Neural cell (in vitro differentiated cells): ENCODE data around the gene RUSC1. TPM values are rescaled to one million over a fixed set of nuclear protein-coding genes. Genes with fewer than 3 reads are reported as not detected.

Experiments used
- H2AFZ ChIP-seq: fragments of 200-600, 300-800 bp; sonication (generic), shearing (Covaris generic); 2 replicates; pipeline ENCODE4 v1.6.0; 2014; ENCODE audit warnings: low read depth, mild to moderate bottlenecking, antibody characterized with exemption, low read length, moderate library complexity
- H3F3A ChIP-seq: fragments of 200-600 bp; shearing (Covaris generic); 2 replicates; pipeline ENCODE4 v1.6.1; 2016; ENCODE audit warnings: mild to moderate bottlenecking, moderate library complexity, mixed read lengths, antibody characterized with exemption, low read length; ENCODE audit not compliant: insufficient read depth, poor library complexity, severe bottlenecking
- H3K27ac ChIP-seq: fragments of 200-600, 300-800 bp; sonication (generic), shearing (Covaris generic); 2 replicates; pipeline ENCODE4 v1.5.1; 2014; ENCODE audit warnings: mild to moderate bottlenecking, low read length, moderate library complexity
- H3K27me3 ChIP-seq: fragments of 300-800, 200-600 bp; sonication (generic), shearing (Covaris generic); 2 replicates; pipeline ENCODE4 v1.6.0; 2014; ENCODE audit warnings: mild to moderate bottlenecking, low read depth, low read length, moderate library complexity; ENCODE audit not compliant: insufficient read depth
- H3K36me3 ChIP-seq: fragments of 300-800, 200-600 bp; sonication (generic), shearing (Covaris generic); 2 replicates; pipeline ENCODE4 v1.5.1; 2014; ENCODE audit warnings: mild to moderate bottlenecking, antibody characterized with exemption, low read length, moderate library complexity; ENCODE audit not compliant: insufficient read depth
- H3K4me2 ChIP-seq: fragments of 300-800, 200-600 bp; sonication (generic), shearing (Covaris generic); 2 replicates; pipeline ENCODE4 v1.6.0; 2014; ENCODE audit warnings: mild to moderate bottlenecking, low read length
- H3K4me3 ChIP-seq: fragments of 300-800, 200-600 bp; sonication (generic), shearing (Covaris generic); 2 replicates; pipeline ENCODE4 v1.5.1; 2014; ENCODE audit warnings: mild to moderate bottlenecking, low read length, moderate library complexity
- H3K79me2 ChIP-seq: fragments of 200-600 bp; shearing (Covaris generic); replicated peaks from 2 replicates; pipeline ENCODE4 v1.6.0; 2014; ENCODE audit warnings: mild to moderate bottlenecking, low read length, moderate library complexity; ENCODE audit not compliant: insufficient read depth
- H3K9ac ChIP-seq: fragments of 300-800, 200-600 bp; sonication (generic), shearing (Covaris generic); 2 replicates; pipeline ENCODE4 v1.6.1; 2016; ENCODE audit warnings: mild to moderate bottlenecking, low read length, mixed read lengths
- H3K9me2 ChIP-seq: fragments of 200-600 bp; shearing (Covaris generic); 2 replicates; pipeline ENCODE4 v1.6.1; 2016; ENCODE audit warnings: mild to moderate bottlenecking, low read length, mixed read lengths; ENCODE audit not compliant: insufficient read depth
- H3K9me3 ChIP-seq: fragments of 200-600, 300-800 bp; sonication (generic), shearing (Covaris generic); 2 replicates; pipeline ENCODE4 v1.6.1; 2016; ENCODE audit warnings: mild to moderate bottlenecking, mixed run types, low read length, moderate library complexity, mixed read lengths
- H4K20me1 ChIP-seq: fragments of 200-600 bp; shearing (Covaris generic); 2 replicates; pipeline ENCODE4 v1.6.1; 2016; ENCODE audit warnings: mild to moderate bottlenecking, mixed run types; ENCODE audit not compliant: insufficient read depth
- CTCF ChIP-seq: fragments of 450-650 bp; IDR thresholded peaks from 2 replicates; pipeline ENCODE4 v1.5.1; 2014; ENCODE audit warnings: antibody characterized with exemption, mild to moderate bottlenecking, moderate library complexity; ENCODE audit not compliant: poor library complexity, severe bottlenecking
- EP300 ChIP-seq: fragments of 450-650 bp; conservative IDR thresholded peaks from 2 replicates; pipeline ENCODE4 v1.6.1; 2014; ENCODE audit warnings: antibody characterized with exemption, mild to moderate bottlenecking, moderate library complexity; ENCODE audit not compliant: poor library complexity, severe bottlenecking
- MXI1 ChIP-seq: fragments of 450-650 bp; conservative IDR thresholded peaks from 2 replicates; pipeline ENCODE4 v1.6.1; 2014; ENCODE audit warnings: antibody characterized with exemption, mild to moderate bottlenecking; ENCODE audit not compliant: poor library complexity, severe bottlenecking
- POLR2AphosphoS5 ChIP-seq: IDR thresholded peaks from 2 replicates; pipeline ENCODE4 v1.6.1; 2012
- RAD21 ChIP-seq: fragments of 450-650 bp; conservative IDR thresholded peaks from 2 replicates; pipeline ENCODE4 v1.6.1; 2014; ENCODE audit warnings: antibody characterized with exemption, mild to moderate bottlenecking, moderate library complexity
- REST ChIP-seq: IDR thresholded peaks from 2 replicates; pipeline ENCODE4 v1.6.1; 2012; ENCODE audit warnings: borderline replicate concordance
- SMC3 ChIP-seq: fragments of 450-650 bp; conservative IDR thresholded peaks from 2 replicates; pipeline ENCODE4 v1.6.1; 2014; ENCODE audit warnings: antibody characterized with exemption, mild to moderate bottlenecking, moderate library complexity; ENCODE audit not compliant: poor library complexity
- TAF1 ChIP-seq: IDR thresholded peaks from 2 replicates; pipeline ENCODE4 v1.6.1; 2012; ENCODE audit warnings: low read depth
- polyA plus RNA-seq: library from polyadenylated mRNA; depleted of rRNA; stranded (reverse); fragments of >200 nt; gene quantifications from 2 replicates; pipeline ENCODE4 v1.2.3, GENCODE V29; 2014

Gene RUSC1
- polyA plus RNA-seq, 1 donor from 2014 or later, result 45.7 TPM

GRCh38 chr1:155324037-155324716, 3.5 kb downstream of the RUSC1 start:
- Histone ChIP-seq H3K4me2 (peak overlapping the region; percentile 99), H3K36me3 (peaks cover 4% of the 10 kb centered on the region), H3K9me3 (no peaks in the 10 kb centered on the region), H2AFZ (no peak overlapping the region), H3K79me2 (peaks cover 28% of the 10 kb centered on the region), H3K9ac (peak overlapping the region; percentile 91), H3F3A (no peaks in the 10 kb centered on the region), H4K20me1 (peaks cover 7% of the 10 kb centered on the region), H3K27ac (peak overlapping the region; percentile 34), H3K27me3 (no peaks in the 10 kb centered on the region), H3K4me3 (peak overlapping the region; percentile 90), H3K9me2 (no peaks in the 10 kb centered on the region)
- TF ChIP-seq SMC3, result no peak
- peak; percentile 36 for TF ChIP-seq POLR2AphosphoS5
- TF ChIP-seq MXI1, result peak; percentile 46

- no peaks in the 10 kb centered on the region for H3K27me3 ChIP-seq
- H3K9ac ChIP-seq, result peak overlapping the region; percentile 91
- peaks cover 27% of the 10 kb centered on the region for H3K79me2 ChIP-seq
- no peaks in the 10 kb centered on the region for H3K9me2 ChIP-seq
- H3K9me3 ChIP-seq, result no peaks in the 10 kb centered on the region
- H2AFZ ChIP-seq, result no peak overlapping the region
- H3F3A ChIP-seq, result no peaks in the 10 kb centered on the region
- H3K36me3 ChIP-seq, result peaks cover 4% of the 10 kb centered on the region
- TF ChIP-seq CTCF (peak; percentile 60), SMC3 (peak; percentile 42), TAF1 (no peak), RAD21 (peak; percentile 24)
- H3K4me3 ChIP-seq, result peak overlapping the region; percentile 90
- H3K4me2 ChIP-seq, result peak overlapping the region; percentile 99
- peaks cover 7% of the 10 kb centered on the region for H4K20me1 ChIP-seq
- no peak overlapping the region for H3K27ac ChIP-seq
Observed at GRCh38 chr1:155324717-155325602, 4.3 kb downstream of the RUSC1 start.

- Histone ChIP-seq H3K9ac (no peak overlapping the region), H3K27ac (no peak overlapping the region), H3F3A (no peaks in the 10 kb centered on the region), H3K36me3 (peaks cover 4% of the 10 kb centered on the region), H3K79me2 (peaks cover 21% of the 10 kb centered on the region), H3K27me3 (no peaks in the 10 kb centered on the region), H4K20me1 (peaks cover 7% of the 10 kb centered on the region), H3K9me2 (no peaks in the 10 kb centered on the region), H3K4me2 (no peak overlapping the region), H3K4me3 (peak overlapping the region; percentile 90), H3K9me3 (no peaks in the 10 kb centered on the region), H2AFZ (no peak overlapping the region)
- TF ChIP-seq SMC3 (no peak), MXI1 (no peak), TAF1 (no peak), CTCF (no peak), POLR2AphosphoS5 (no peak), REST (no peak), EP300 (no peak), RAD21 (no peak)
Observed at GRCh38 chr1:155325603-155325893, 4.9 kb downstream of the RUSC1 start.
